Spleen (tissue), 11 donors: ENCODE measurements around the gene B3GALNT1. TPM values are rescaled to one million over a fixed set of nuclear protein-coding genes. Genes with fewer than 3 reads are reported as not detected.

ENCODE experiments used
- DNase-seq: peaks from one replicate; pipeline ENCODE4 v3.0.0-alpha.2; 2020
- H3K27ac ChIP-seq, 8 donors: fragments of 200-600 bp; sonication (generic) in 7 of 8; 1 replicate in 4 of 8; 2 replicates in 4 of 8; pipeline versions ENCODE4 v1.5.0 to v1.8.0; 2016 to 2021; ENCODE audit warnings: inconsistent platforms in 4 of 8, mild to moderate bottlenecking in 4 of 8, moderate library complexity in 1 of 8
- H3K27me3 ChIP-seq, 7 donors: fragments of 200-600 bp; sonication (generic) in 6 of 7; replicated peaks in 1 of 7; 1 replicate in 4 of 7; 2 replicates in 3 of 7; pipeline versions ENCODE4 v1.5.0 to v1.8.0; 2016 to 2021; ENCODE audit warnings: inconsistent platforms in 3 of 7, mild to moderate bottlenecking in 1 of 7
- H3K36me3 ChIP-seq, 6 donors: fragments of 200-600 bp; sonication (generic) in 5 of 6; 1 replicate in 4 of 6; 2 replicates in 2 of 6; pipeline versions ENCODE4 v1.5.0 to v1.8.0; 2016 to 2021; ENCODE audit warnings: inconsistent platforms in 2 of 6
- H3K4me1 ChIP-seq, 6 donors: fragments of 200-600 bp; sonication (generic) in 5 of 6; 1 replicate in 3 of 6; 2 replicates in 3 of 6; pipeline versions ENCODE4 v1.5.0 to v1.8.0; 2016 to 2021; ENCODE audit warnings: inconsistent platforms in 3 of 6
- H3K4me3 ChIP-seq, 8 donors: fragments of 200-600 bp; sonication (generic) in 7 of 8; 1 replicate in 4 of 8; 2 replicates in 4 of 8; pipeline versions ENCODE4 v1.5.0 to v1.8.0; 2016 to 2021; ENCODE audit warnings: inconsistent platforms in 4 of 8, mild to moderate bottlenecking in 4 of 8, moderate library complexity in 2 of 8
- H3K9me3 ChIP-seq, 8 donors: fragments of 200-600 bp; sonication (generic) in 7 of 8; 1 replicate in 4 of 8; 2 replicates in 4 of 8; pipeline versions ENCODE4 v1.5.0 to v1.8.0; 2016 to 2021; ENCODE audit warnings: inconsistent platforms in 4 of 8
- CTCF ChIP-seq, 11 experiments: fragments of 200-600 bp in 7 of 11; fragments of 450-650 bp in 4 of 11; sonication (generic) in 4 of 11; IDR thresholded peaks in 8 of 11; conservative IDR thresholded peaks in 3 of 11; 1 replicate in 7 of 11; 2 replicates in 4 of 11; pipeline versions ENCODE4 v1.4.0 to v1.8.0; 2016 to 2021; ENCODE audit warnings: antibody characterized with exemption in 11 of 11, inconsistent platforms in 4 of 11, mild to moderate bottlenecking in 1 of 11
- POLR2A ChIP-seq, 3 donors: fragments of 450-650 bp; IDR thresholded peaks; one replicate each; pipeline ENCODE4 v1.5.1; 2017; ENCODE audit warnings: antibody characterized with exemption in 3 of 3, mild to moderate bottlenecking in 1 of 3
- POLR2AphosphoS5 ChIP-seq, 3 donors: sonication (generic); formaldehyde crosslinking; IDR thresholded peaks; one replicate each; pipeline ENCODE4 v1.5.1; 2017; ENCODE audit warnings: antibody characterized with exemption in 3 of 3
- WGBS, 5 donors: extraction: QIAGEN DNeasy Blood & Tissue Kit in 3 of 5; methylation state at CpG; one replicate each; pipeline versions ENCODE4 v1.1.5 to v1.1.7; 2013 to 2018; 5-methylcytosine and 5-hydroxymethylcytosine counted together
- intact Hi-C: fragments of 100-400 bp; cut with DNase I; formaldehyde crosslinking; loops from one replicate; pipeline ENCODE4 v1.15.0; 2023; ENCODE audit warnings: low total_unique reads
- polyA plus RNA-seq, 3 donors: library from polyadenylated mRNA; stranded (reverse); fragments of 200-250 nt; gene quantifications; one replicate each; pipeline ENCODE4 v1.2.1, GENCODE V29; 2013
- total RNA-seq, 7 donors: library from RNA; depleted of rRNA in 3 of 7; stranded (reverse); fragments of >200 nt in 3 of 7; fragmentation: NEBNext Ultra II Directional in 4 of 7; extraction: Animal tissue kit (Norgen Biotek cat#: 25700) in 4 of 7; gene quantifications; one replicate each; pipeline versions ENCODE4 v1.1.0 to v1.2.1, GENCODE V29; 2016 to 2021
- donor health status: healthy with polysubstance abuse.
- donor health status: DM: no; HTN: no; CAD: no; lungs with moderate emphysema.
- donor health status: DM: no; HTN: no; CAD: no.
- donor health status: Bipolar disorder and iron deficiency.
- donor health status: healthy.
- donor health status: DM: no; HTN: no; CAD: no.
- donor health status: DM: yes; HTN: yes; CAD: no.

The B3GALNT1 gene
- total and polyA plus RNA-seq, 10 donors = 2.4 to 10.9 (median 8.2) TPM

GRCh38 chr3:161100994-161101393 is 4.2 kb downstream of the B3GALNT1 start:
- intact Hi-C loops = no loop called here
- no peak overlapping the region for H3K4me3 ChIP-seq
- DNase-seq = no peak
- 92 to 97% (median 94%) methylated on average over 6 of the region's 6 CpGs for WGBS, 5 donors
- no peak for TF ChIP-seq POLR2AphosphoS5 (IDR thresholded peaks at IDR 0.05)
- no peak for TF ChIP-seq POLR2A (IDR thresholded peaks at IDR 0.05)
- no peak for TF ChIP-seq CTCF (IDR thresholded peaks at IDR 0.05 in 8 of 11, conservative IDR thresholded peaks at IDR 0.05 in 3 of 11)
- peaks cover 0 to 12% (median 0%) of the 10 kb centered on the region in 7 donors for H3K27me3 ChIP-seq
- peaks cover 0 to 8% (median 0%) of the 10 kb centered on the region in 6 donors for H3K36me3 ChIP-seq
- no peak overlapping the region for H3K27ac ChIP-seq
- H3K9me3 ChIP-seq = no peaks in the 10 kb centered on the region
- H3K4me1 ChIP-seq = peaks cover 0 to 22% (median 10%) of the 10 kb centered on the region in 6 donors

GRCh38 chr3:161096771-161097367 is 8.3 kb downstream of the B3GALNT1 start:
- Histone ChIP-seq H3K27me3 (no peaks in the 10 kb centered on the region), H3K4me1 (no peaks in the 10 kb centered on the region), H3K9me3 (no peaks in the 10 kb centered on the region), H3K4me3 (no peak overlapping the region), H3K36me3 (peaks cover 0 to 8% (median 0%) of the 10 kb centered on the region in 6 donors), H3K27ac (no peak overlapping the region)
- no peak for DNase-seq
- WGBS, 5 donors = 70 to 86% (median 83%) methylated on average over 7 of the region's 7 CpGs
- intact Hi-C loops = no loop called here
- TF ChIP-seq POLR2AphosphoS5 (IDR thresholded peaks at IDR 0.05) = no peak
- TF ChIP-seq POLR2A (IDR thresholded peaks at IDR 0.05) = no peak
- no peak for TF ChIP-seq CTCF (IDR thresholded peaks at IDR 0.05 in 8 of 11, conservative IDR thresholded peaks at IDR 0.05 in 3 of 11)

- Histone ChIP-seq H3K4me1 (no peaks in the 10 kb centered on the region), H3K4me3 (no peak overlapping the region), H3K27ac (no peak overlapping the region), H3K9me3 (no peaks in the 10 kb centered on the region), H3K27me3 (no peaks in the 10 kb centered on the region), H3K36me3 (peaks cover 0 to 5% (median 0%) of the 10 kb centered on the region in 6 donors)
- intact Hi-C loops = no loop called here
- TF ChIP-seq POLR2A (IDR thresholded peaks at IDR 0.05) = no peak
- no peak for TF ChIP-seq CTCF (IDR thresholded peaks at IDR 0.05 in 8 of 11, conservative IDR thresholded peaks at IDR 0.05 in 3 of 11)
- TF ChIP-seq POLR2AphosphoS5 (IDR thresholded peaks at IDR 0.05) = no peak
- DNase-seq = no peak
Measured at GRCh38 chr3:161093895-161094294, 11.3 kb downstream of the B3GALNT1 start.

GRCh38 chr3:161084277-161084676 is 20.9 kb downstream of the B3GALNT1 start:
- Histone ChIP-seq H3K4me3 (no peak overlapping the region), H3K27me3 (no peaks in the 10 kb centered on the region), H3K9me3 (no peaks in the 10 kb centered on the region), H3K4me1 (peaks cover 0 to 18% (median 12%) of the 10 kb centered on the region in 6 donors), H3K27ac (no peak overlapping the region), H3K36me3 (peaks cover 0 to 15% (median 7%) of the 10 kb centered on the region in 6 donors)
- no peak for DNase-seq
- TF ChIP-seq CTCF (IDR thresholded peaks at IDR 0.05 in 8 of 11, conservative IDR thresholded peaks at IDR 0.05 in 3 of 11) = no peak
- no peak for TF ChIP-seq POLR2A (IDR thresholded peaks at IDR 0.05)
- no peak for TF ChIP-seq POLR2AphosphoS5 (IDR thresholded peaks at IDR 0.05)
- intact Hi-C loops = no loop called here
- WGBS, 5 donors = 66 to 87% (median 79%) methylated on average over 2 of the region's 2 CpGs
